Duodenal mucosa (tissue), 2 donors: ENCODE data around the gene FSTL5.
"Not testable (repeated sequence)": the region's sequence is repeated elsewhere in the genome, so short reads cannot be mapped to it uniquely, and the experiment has no call there.

ENCODE experiments used
- H3K27ac ChIP-seq: one replicate; pipeline ENCODE4 v1.7.0; 2013; ENCODE audit warnings: low read depth, low read length
- H3K27me3 ChIP-seq, 2 donors: one replicate each; pipeline ENCODE4 v1.7.0; 2013; ENCODE audit warnings: low read length in 2 of 2, control low read depth in 1 of 2; ENCODE audit not compliant: insufficient read depth in 2 of 2, control insufficient read depth in 1 of 2
- H3K36me3 ChIP-seq, 2 donors: one replicate each; pipeline ENCODE4 v1.7.0; 2013; ENCODE audit warnings: low read length in 2 of 2, control low read depth in 1 of 2; ENCODE audit not compliant: insufficient read depth in 2 of 2, control insufficient read depth in 1 of 2
- H3K4me1 ChIP-seq, 2 donors: one replicate each; pipeline ENCODE4 v1.7.0; 2013; ENCODE audit warnings: low read length in 2 of 2, control low read depth in 1 of 2; ENCODE audit not compliant: insufficient read depth in 2 of 2, control insufficient read depth in 1 of 2
- H3K4me3 ChIP-seq, 2 donors: one replicate each; pipeline ENCODE4 v1.7.0; 2013; ENCODE audit warnings: low read length in 2 of 2, low read depth in 1 of 2
- H3K9ac ChIP-seq, 2 donors: one replicate each; pipeline ENCODE4 v1.7.0; 2013; ENCODE audit warnings: low read length in 2 of 2, low read depth in 1 of 2
- H3K9me3 ChIP-seq, 2 donors: one replicate each; pipeline ENCODE4 v1.7.0; 2013; ENCODE audit warnings: low read length in 2 of 2, control low read depth in 1 of 2; ENCODE audit not compliant: control insufficient read depth in 1 of 2

The FSTL5 gene

DNA sequence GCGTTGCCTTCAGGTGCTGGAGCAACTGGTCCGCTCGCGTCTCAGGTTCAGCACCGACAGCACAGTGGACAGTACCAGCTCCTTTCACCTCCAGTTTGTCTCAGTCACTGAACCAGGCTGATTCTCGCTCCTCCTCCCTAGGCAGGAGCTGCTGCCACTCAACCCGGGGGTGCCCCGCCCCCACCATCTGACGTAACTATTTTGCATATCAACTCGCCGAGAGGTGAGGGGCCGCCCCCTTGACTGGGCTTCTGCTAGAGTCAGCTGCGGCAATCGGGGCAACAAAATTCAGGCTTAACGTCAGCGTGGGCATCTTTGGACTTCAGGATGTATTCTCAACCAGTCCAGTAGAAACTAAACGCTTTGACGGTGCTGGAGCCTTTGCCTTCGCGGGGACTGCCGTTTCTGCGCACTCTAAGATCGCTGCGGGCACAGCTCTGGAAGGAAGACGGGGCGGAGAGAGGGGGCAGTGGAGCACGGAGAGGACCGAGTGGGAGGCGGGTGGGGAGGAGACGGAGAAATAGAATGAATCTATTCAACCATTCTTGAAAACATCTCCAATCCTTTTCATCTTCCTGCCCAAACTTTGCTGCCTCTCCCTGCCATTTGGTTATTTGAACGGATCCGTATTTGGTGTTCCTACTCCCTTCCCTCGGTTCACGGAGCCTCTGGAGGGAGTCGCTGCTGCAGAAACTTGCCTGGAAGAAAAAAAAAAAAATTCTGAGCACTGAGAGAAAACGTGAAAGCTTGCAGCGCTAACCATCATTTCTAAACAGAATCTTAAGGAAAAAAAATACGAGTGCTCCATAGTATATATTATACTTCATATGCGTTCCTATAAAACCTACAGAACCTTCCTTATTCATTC, at the start of gene FSTL5:
TSS of gene FSTL5 (minus strand) at position 109 of the 868 bp plus-strand sequence. CDS start 52,604 bp downstream, outside the sequence.
- Histone ChIP-seq H3K4me1 (no peaks in the 10 kb centered on the region), H3K36me3 (no peaks in the 10 kb centered on the region), H3K9me3 (no peaks in the 10 kb centered on the region), H3K9ac (no peak within 1 kb of the TSS), H3K27ac (no peak within 1 kb of the TSS), H3K4me3 (peak within 1 kb of the TSS; percentile 35 to 46), H3K27me3 (peaks cover 2 to 3% of the 10 kb centered on the region in 2 donors)

DNA sequence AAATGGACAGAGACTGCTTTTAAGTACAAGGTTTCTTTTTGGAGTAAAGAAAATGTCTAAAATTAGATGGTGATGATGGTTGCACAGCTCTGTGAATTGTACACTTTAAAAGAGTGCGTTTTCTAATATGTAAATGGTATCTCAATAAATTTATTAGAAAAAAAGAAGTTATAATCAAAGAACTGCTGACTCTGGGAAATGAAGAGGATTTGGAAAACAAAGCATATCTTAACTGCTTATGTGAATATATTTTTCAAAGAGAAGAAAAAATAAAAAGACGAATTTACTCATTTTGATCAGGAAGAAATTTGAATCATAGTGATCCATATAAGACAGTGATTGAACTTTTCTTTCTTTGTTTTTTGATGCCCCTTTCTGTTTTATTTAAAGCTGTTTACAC, 45.9 kb upstream of the FSTL5 start:
- Histone ChIP-seq H3K36me3 (no peaks in the 10 kb centered on the region), H3K4me3 (no peak overlapping the region), H3K9ac (no peak overlapping the region), H3K9me3 (no peaks in the 10 kb centered on the region), H3K4me1 (no peaks in the 10 kb centered on the region), H3K27me3 (no peaks in the 10 kb centered on the region), H3K27ac (no peak overlapping the region)

DNA sequence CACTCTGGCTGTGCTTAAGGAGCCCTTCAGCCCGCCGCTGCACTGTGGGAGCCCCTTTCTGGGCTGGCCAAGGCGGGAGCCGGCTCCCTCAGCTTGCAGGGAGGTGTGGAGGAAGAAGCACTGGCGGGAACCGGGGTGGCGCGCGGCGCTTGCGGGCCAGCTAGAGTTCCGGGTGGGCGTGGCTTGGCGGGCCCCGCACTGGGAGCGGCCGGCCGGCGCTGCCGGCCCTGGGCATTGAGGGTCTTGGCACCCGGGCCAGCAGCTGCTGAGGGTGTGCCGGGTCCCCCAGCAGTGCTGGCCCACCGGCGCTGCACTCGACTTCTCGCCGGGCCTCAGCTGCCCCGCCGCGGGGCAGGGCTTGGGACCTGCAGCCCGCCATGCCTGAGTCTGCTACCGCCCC, 39.7 kb upstream of the FSTL5 start:
- not testable (repeated sequence) for H3K9me3 ChIP-seq, H3K36me3 ChIP-seq

DNA sequence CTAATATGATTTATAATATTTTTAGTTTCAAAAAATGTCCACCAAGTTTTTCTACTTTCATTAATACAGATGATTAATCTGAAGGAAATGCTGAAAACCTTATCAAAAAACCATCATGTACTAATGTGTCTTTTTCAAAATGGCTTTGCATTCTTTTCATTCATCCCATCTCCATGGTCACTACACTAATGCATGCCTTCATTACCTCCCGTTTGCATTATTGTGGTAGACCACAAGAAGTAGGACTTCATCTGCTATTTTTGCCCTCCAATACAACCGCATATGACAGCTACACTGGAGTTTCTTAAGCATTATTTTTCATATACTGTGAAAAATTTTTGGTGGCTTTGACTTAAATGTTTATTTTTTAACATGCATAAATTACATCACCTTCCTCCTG, 37.9 kb upstream of the FSTL5 start:
- no peak overlapping the region for H3K4me3 ChIP-seq
- no peaks in the 10 kb centered on the region for H3K4me1 ChIP-seq
- no peaks in the 10 kb centered on the region for H3K27me3 ChIP-seq
- H3K27ac ChIP-seq, result no peak overlapping the region
- H3K36me3 ChIP-seq, result no peaks in the 10 kb centered on the region
- no peaks in the 10 kb centered on the region for H3K9me3 ChIP-seq
- no peak overlapping the region for H3K9ac ChIP-seq

More for the DNA sequence above, 39.7 kb upstream of the FSTL5 start:
- not testable (repeated sequence) for H3K27ac ChIP-seq, H3K9ac ChIP-seq, H3K4me1 ChIP-seq, H3K27me3 ChIP-seq, H3K4me3 ChIP-seq

DNA sequence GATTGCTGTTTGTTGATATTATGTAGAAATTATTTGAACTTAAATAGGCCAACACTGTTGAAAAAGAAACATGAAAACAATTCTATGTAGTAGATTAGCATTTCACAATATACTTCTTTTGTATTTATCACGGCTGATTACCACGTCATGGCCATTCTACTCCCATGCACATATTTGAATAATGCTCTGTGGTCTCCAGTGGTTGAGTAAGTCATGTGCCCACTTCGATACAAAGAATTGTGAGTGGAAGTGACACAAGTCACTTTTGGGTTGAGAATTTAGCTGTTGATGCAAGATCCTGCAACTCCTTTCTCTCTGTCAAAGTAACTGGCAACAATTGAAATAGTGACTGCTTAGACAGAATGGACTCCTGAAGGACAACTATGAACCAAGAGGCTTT, 6.7 kb upstream of the FSTL5 start:
- H3K27me3 ChIP-seq, result no peaks in the 10 kb centered on the region
- no peaks in the 10 kb centered on the region for H3K4me1 ChIP-seq
- H3K36me3 ChIP-seq, result no peaks in the 10 kb centered on the region
- H3K27ac ChIP-seq, result no peak overlapping the region
- H3K9ac ChIP-seq, result no peak overlapping the region
- no peak overlapping the region for H3K4me3 ChIP-seq
- no peaks in the 10 kb centered on the region for H3K9me3 ChIP-seq

DNA sequence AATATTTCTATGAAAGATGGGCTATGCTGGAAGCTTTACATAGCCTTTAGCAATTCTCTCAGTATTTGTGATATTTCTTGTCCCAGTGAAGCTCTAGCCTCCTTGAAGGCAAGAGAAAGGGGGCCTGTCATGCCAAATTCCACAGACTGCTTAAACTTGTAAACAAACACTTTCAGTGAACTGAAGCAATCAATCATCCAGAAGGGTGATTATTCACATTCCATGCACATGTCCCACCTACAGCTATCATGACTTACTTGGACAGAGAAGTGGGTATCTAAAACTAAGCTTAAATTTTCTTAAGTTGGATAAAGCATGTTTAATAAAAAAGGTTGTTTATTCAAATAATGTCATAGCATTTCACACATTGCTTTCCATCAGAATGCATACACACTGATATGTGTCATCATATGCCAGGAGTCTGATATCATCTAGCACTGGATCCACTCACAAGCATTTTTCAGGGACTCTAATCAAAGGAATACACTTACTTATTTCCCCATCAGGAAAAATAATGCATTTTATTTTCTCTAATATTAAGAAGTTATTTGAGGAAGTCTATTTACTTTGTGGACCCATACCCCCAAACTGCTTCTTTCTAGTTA, 1.2 kb upstream of the FSTL5 start:
- Histone ChIP-seq H3K9me3 (no peaks in the 10 kb centered on the region), H3K27me3 (peaks cover 2 to 3% of the 10 kb centered on the region in 2 donors), H3K4me3 (no peak overlapping the region), H3K36me3 (no peaks in the 10 kb centered on the region), H3K9ac (no peak overlapping the region), H3K27ac (no peak overlapping the region), H3K4me1 (no peaks in the 10 kb centered on the region)

DNA sequence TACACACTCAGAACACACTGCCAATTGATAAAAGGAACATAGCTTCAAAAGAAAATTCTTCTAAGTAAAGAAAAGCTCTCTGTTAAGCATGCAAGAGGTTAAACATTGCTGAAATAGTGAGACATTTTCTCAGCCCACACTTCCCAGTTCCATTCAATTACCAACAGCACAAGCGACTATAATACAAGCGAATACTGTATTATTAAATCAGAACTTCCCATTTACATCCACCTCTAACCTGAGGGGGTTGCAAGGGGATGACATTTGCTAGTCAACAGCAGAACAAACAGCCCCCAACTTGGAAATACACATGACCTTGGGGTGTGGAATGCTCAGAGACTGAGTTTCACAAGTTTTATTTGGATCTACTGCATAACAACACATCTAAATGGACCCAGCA, 1.1 kb downstream of the FSTL5 start:
- no peak overlapping the region for H3K27ac ChIP-seq

DNA sequence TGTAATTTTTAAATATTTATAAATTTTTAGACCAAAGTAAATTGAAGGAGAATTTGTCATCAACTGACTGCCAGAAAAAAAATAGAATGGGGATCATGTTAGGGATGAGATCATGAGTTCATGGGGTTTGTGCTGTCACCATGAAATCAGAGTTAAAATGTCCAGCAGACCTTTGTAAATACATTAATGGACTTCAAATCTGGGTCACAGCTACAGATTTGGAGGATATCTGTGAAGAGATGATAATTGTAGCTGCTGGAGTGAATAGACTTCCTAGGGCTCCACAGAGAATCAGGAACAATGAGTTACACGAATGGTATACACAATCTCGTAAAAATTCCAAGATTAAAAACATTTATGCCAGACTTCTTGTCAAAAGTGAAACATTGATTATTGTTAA, 6.6 kb downstream of the FSTL5 start:
- Histone ChIP-seq H3K4me1 (no peaks in the 10 kb centered on the region), H3K27ac (no peak overlapping the region), H3K9me3 (no peaks in the 10 kb centered on the region), H3K27me3 (no peaks in the 10 kb centered on the region), H3K9ac (no peak overlapping the region), H3K36me3 (no peaks in the 10 kb centered on the region), H3K4me3 (no peak overlapping the region)

More for the DNA sequence above, 1.1 kb downstream of the FSTL5 start:
- no peak overlapping the region for H3K9ac ChIP-seq
- H3K27me3 ChIP-seq, result peaks cover 2 to 3% of the 10 kb centered on the region in 2 donors
- no peaks in the 10 kb centered on the region for H3K36me3 ChIP-seq
- H3K9me3 ChIP-seq, result no peaks in the 10 kb centered on the region
- no peaks in the 10 kb centered on the region for H3K4me1 ChIP-seq
- no peak overlapping the region for H3K4me3 ChIP-seq

DNA sequence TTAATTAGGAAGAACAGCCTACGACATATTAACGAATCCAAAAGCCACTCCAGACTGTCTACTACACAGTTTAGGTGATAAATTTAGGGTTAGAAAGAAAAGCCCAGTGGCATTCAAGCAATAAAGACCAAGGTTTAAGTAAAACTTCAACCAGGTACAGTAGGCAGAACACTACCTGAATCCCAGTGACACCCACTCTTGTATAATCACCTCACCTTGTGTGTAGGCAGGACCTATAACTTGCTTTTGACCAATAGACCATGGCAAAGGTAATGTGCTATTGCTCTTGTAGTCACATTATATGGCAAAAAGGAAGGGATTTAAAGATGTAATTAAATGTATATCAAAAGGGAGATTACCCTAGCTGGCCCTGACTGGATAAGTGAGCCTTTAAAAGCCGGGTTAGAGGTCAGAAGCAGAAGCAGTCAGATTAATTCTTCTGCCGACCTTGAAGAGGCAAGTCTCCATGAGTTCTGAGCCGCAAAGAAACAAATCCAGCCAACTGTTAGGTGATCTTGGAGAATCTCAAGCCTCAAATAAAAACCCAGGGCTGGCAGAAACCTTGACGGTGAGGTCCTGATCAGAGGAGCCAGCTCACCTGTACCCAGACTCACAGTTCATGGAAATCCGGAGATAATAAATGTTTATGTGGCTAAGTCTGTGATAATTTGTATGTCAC, 8.8 kb downstream of the FSTL5 start:
- Histone ChIP-seq H3K4me1 (no peaks in the 10 kb centered on the region), H3K36me3 (no peaks in the 10 kb centered on the region), H3K27me3 (no peaks in the 10 kb centered on the region), H3K9me3 (no peaks in the 10 kb centered on the region), H3K9ac (no peak overlapping the region), H3K27ac (no peak overlapping the region), H3K4me3 (no peak overlapping the region)

DNA sequence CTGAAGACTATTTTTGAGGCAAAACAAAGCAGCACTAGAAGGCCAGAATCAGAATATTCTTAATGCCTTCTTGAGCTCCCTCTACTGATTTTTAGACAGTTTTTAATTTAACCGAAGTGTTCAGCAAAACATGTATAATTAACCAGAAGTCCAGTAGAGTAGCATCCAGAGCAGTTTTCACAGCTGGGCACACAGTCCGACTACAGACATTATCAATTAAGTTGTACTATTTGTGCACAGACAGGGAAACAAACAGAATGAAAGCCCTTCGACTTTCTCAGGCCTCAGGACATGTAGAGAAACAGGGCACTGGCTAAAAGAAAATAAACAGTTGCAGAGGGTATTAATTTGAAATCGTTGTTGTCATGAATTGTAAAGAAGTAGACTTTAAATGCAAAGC, 11.9 kb downstream of the FSTL5 start:
- no peak overlapping the region for H3K9ac ChIP-seq
- no peaks in the 10 kb centered on the region for H3K36me3 ChIP-seq
- H3K4me3 ChIP-seq, result no peak overlapping the region
- no peaks in the 10 kb centered on the region for H3K9me3 ChIP-seq
- no peaks in the 10 kb centered on the region for H3K27me3 ChIP-seq
- no peak overlapping the region for H3K27ac ChIP-seq
- H3K4me1 ChIP-seq, result no peaks in the 10 kb centered on the region
